Fibroblast of villous mesenchyme (primary cell): Measurements from ENCODE around the gene P2RX4. TPM values are rescaled to one million over a fixed set of nuclear protein-coding genes. Genes with fewer than 3 reads are reported as not detected.

Source experiments
- DNase-seq: peaks from one replicate; pipeline ENCODE4 v3.0.0-alpha.2; 2010; ENCODE audit warnings: low read depth
- H3K4me3 ChIP-seq: 2 replicates; pipeline ENCODE4 v1.5.1; 2011; ENCODE audit warnings: low read depth, mild to moderate bottlenecking, low read length
- total RNA-seq: library from RNA; depleted of rRNA; stranded (reverse); fragments of >200 nt; gene quantifications from 2 replicates; pipeline ENCODE4 v1.2.3, GENCODE V29; 2012
- TF ChIP-seq, protein P1 (sequence below): IDR thresholded peaks from 2 replicates; pipeline ENCODE4 v1.5.1; 2012; ENCODE audit warnings: low read depth, mild to moderate bottlenecking, low read length; ENCODE audit not compliant: insufficient read depth

The P2RX4 gene
- total RNA-seq, 1 donor: 15.1 TPM

DNA sequence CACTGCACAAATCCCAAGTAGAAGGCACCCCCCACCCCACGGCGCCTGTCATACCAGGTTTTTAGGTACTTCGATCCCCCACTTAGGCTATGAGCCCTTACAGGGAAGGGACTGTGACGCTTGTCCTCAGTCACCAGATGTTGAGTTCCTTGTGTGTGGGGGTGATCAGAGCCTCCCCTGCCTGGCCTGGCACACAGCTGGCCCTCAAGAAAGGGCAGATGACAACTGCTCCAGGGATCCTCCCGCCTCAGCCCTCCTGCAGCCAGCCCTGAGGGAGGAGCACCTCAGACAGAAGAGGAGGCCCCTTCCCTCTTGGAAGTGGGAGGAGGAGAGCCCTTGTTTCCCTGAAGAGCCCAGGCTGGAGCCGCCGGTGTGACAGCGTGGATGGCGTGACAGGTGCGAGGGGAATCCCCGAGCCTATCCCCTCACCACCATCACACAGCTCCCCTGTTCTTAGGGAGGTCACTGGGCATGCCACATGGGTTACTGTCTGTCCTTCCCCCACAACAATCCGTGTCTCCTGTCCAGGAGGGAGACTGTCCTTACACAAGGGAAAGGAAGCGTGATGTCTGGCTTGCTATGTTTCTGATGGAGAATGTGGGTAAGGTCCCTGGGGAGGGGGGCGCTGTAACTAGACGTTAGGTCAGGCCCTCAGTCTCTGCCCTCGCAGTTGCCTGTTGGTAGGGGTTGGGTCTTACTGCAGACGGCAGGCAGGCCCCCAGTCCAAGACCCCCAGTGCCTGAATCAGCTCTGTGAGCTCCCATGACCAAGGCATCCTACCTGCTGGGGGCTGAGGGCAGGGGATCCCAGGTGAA lies 31.4 kb downstream of the P2RX4 start:
- DNase-seq: peak; percentile 33
- no peak overlapping the region for H3K4me3 ChIP-seq
- TF ChIP-seq, protein P1, sequence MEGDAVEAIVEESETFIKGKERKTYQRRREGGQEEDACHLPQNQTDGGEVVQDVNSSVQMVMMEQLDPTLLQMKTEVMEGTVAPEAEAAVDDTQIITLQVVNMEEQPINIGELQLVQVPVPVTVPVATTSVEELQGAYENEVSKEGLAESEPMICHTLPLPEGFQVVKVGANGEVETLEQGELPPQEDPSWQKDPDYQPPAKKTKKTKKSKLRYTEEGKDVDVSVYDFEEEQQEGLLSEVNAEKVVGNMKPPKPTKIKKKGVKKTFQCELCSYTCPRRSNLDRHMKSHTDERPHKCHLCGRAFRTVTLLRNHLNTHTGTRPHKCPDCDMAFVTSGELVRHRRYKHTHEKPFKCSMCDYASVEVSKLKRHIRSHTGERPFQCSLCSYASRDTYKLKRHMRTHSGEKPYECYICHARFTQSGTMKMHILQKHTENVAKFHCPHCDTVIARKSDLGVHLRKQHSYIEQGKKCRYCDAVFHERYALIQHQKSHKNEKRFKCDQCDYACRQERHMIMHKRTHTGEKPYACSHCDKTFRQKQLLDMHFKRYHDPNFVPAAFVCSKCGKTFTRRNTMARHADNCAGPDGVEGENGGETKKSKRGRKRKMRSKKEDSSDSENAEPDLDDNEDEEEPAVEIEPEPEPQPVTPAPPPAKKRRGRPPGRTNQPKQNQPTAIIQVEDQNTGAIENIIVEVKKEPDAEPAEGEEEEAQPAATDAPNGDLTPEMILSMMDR: no peak

DNA sequence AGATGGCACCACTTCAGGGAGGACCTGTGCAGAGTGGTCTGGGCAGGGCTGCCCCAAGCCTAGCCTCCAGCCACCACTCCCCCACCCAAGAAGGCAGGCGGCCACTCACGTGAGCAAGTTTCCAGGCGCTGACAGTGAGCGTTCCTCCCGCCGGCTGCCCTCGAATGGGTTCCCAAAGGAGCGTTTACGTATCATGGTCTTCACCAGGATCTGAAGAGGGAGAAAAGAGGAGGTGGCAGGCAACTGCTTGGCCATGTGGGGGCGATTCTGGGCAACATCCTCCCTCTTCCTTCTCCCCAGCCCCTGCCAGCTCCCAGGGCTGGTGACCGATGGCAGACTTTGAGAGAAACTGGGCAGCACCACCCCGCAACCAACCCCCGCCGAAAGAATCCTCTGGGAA lies 35.1 kb downstream of the P2RX4 start:
- DNase-seq: no peak
- TF ChIP-seq, protein P1: no peak
- H3K4me3 ChIP-seq: no peak overlapping the region

DNA sequence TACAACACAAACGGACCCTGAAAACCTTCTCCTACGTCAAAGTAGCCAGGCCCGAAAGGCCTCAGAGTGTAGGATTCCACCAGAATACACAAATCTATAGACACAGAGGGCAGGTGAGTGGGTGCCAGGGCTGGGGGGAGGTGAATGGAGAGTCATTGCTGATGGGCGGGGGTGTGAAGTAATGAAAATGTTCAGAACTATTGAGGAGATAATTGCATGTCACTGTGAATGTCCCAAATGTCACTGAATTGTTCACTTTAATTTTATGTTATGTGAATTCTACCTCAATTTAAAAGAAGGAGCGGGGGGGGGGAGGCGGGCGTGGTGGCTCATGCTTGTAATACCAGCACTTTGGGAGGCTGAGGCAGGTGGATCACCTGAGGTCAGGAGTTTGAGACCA lies 36.0 kb downstream of the P2RX4 start:
- H3K4me3 ChIP-seq: no peak overlapping the region
- TF ChIP-seq, protein P1: no peak
- DNase-seq: no peak

DNA sequence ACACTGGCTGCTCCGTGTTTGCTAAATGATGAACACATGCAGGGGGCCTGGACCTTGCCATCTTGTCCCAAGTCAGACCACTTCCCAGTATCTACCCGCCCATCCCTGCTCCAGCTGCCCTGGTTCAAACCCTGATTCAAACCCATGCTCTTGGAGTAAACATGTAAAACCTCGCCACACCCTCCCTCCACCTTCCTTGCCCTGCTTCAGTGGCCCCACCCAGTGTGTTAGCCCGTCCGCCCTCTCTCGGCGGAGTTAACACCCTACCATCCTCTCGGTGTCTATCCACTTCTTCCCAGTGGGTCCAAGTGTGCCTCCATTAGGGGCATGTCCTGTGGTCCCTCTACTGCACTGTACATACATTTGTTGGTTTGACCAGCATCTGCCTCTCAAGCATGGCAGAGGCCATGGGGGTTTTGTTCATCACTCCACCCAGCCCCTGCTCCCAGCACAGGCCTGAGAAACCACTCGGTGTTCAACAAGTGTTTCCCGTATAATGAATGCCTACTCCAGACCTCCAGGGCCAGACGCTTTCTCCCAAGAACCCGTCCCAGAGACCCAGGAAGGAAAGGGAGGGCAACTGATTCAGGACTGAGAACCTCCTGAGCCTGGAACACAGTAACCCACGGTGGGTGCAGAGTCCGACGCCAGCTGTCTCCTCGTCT lies 37.1 kb downstream of the P2RX4 start:
- DNase-seq: no peak
- no peak overlapping the region for H3K4me3 ChIP-seq
- TF ChIP-seq, protein P1: no peak

DNA sequence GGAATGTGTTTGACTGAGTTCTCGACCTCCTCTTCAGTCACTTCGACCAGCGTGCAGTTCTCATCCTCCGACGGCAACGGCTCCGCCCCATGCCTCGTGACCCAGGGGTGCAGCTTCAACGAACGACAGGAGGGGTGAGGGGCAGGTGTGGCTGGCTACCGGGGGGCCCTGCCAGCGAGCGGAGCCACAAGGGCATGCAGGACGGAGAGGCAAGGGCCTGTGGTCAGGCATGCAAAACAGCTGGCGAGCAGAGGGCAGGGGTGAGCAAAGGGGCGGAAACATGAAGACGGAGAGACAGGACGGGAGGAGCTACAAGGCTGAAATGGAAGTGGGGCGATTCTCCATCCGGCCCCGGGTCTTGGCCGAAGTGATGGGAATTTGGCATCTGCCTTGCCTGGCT lies 38.7 kb downstream of the P2RX4 start:
- no peak for DNase-seq
- no peak overlapping the region for H3K4me3 ChIP-seq
- TF ChIP-seq, protein P1: no peak

DNA sequence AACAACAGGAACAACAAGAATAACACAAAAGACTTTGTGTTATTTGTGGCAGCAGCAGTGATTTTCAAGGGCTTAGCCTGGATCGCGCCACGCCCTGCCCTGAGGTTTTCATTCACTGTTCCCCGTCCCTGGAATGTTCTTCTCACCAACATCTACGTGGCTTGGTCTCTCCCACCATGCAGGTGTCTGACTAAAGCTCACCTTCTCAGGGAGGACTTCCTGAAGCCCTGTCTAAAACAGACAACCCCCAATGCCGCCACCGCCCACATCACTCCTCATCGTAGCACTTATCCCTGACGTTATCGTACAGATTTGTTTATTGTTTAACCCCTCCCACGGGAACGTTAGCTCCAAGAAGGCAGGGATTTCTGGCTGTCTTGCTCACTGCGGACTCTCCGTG lies 40.4 kb downstream of the P2RX4 start:
- TF ChIP-seq, protein P1: no peak
- no peak overlapping the region for H3K4me3 ChIP-seq
- no peak for DNase-seq
